HG03103 (cell line): ENCODE measurements around the gene DRAXIN.

Experiments
- ATAC-seq: cut with Tn5 transposase; IDR thresholded peaks from one replicate; pipeline ENCODE4 v1.9.1; 2021; ENCODE audit warnings: low read depth; ENCODE audit not compliant: unreplicated experiment

DRAXIN gene

DNA sequence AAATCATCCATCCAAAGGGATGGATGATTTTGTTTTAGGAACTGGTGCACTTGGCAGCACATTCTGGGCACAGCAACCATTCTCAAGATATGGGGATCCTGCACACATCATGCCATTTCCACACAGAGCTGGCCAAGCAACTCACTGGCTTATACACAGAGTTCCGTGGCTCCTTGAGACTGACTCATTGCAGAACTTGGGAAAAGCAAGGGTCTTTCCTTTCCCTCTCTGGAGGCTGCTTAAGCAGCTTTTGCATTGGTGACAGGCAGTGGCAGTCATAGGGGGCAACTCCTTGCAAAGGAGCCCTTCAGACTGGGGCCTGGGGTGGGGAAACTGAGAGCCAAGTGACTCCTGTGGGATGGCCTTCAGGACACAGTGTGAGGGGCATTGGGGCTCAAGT is 8.7 kb upstream of the DRAXIN start:
- ATAC-seq: no peak

GRCh38 chr1:11684070-11684469 is 7.4 kb upstream of the DRAXIN start:
- no peak for ATAC-seq

DNA sequence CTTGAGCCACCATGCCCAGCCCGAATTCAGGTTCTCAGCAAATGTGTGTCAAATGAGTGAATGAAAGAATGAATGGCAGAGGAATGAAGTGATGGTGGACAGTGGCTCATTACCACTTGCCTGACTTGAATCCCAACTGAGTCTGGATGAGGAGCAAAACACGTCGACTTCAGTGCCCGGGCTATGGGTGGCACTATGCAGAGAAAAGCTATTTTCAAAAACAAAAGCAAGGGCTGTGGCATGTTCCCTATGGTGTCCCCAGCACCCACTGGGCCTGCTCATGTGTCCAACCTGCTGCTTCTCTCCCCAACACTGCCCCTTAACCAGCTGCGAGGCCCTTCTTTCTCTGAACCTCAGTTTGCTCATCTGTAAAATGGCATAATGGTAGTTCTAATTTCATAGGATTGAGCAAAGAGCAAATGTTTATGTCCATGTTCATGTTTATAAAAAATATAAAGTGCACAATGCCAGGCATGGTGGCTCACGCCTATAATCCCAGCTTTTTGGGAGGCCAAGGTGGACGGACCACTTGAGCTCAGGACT is 6.2 kb upstream of the DRAXIN start:
- no peak for ATAC-seq

- no peak for ATAC-seq
Measured at GRCh38 chr1:11688506-11688905, 3.0 kb upstream of the DRAXIN start.

DNA sequence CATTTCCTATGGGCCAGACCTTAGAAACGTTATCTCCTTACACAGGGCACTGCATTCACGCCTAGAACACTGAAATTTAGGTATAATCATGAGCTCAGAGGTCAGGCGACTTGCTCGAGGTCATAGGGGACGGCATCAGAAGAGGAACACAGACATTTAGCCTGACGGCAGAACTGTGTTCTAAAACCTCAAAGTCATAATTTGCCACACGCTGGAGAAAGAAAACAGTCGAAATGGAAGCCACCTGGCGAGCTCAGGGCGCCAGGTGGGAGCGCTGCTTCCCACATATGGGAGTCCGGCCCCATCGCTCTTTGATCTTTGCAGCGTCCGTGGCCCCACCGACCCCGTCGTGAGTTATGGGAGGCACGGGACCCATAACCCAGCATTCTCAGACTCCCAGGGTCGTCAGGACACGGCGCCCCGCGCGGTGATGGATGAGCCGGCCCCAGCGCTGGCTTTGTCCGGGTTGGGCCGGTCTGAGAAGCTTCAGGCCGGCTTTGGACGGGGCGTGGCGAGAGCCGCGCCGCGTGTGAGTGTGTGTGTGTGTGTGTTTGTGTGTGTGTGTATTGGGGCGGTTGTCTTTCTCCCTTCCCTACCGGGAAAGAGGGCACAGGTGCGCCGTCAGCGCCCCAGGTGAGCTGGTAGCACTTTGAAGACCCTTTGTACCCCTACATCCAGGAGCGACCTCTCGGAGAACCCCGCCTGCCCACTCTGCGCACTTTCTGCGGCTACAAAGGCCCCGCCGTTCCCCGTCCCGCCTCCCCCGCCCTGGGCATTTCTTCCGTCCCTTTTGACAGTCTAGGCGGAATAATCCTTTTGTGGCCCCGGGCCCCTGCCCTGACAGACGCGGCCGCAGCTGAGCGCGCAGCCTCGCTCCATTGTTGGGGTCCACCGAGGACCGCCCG is 861 bp upstream of the DRAXIN start:
- ATAC-seq: no peak

DNA sequence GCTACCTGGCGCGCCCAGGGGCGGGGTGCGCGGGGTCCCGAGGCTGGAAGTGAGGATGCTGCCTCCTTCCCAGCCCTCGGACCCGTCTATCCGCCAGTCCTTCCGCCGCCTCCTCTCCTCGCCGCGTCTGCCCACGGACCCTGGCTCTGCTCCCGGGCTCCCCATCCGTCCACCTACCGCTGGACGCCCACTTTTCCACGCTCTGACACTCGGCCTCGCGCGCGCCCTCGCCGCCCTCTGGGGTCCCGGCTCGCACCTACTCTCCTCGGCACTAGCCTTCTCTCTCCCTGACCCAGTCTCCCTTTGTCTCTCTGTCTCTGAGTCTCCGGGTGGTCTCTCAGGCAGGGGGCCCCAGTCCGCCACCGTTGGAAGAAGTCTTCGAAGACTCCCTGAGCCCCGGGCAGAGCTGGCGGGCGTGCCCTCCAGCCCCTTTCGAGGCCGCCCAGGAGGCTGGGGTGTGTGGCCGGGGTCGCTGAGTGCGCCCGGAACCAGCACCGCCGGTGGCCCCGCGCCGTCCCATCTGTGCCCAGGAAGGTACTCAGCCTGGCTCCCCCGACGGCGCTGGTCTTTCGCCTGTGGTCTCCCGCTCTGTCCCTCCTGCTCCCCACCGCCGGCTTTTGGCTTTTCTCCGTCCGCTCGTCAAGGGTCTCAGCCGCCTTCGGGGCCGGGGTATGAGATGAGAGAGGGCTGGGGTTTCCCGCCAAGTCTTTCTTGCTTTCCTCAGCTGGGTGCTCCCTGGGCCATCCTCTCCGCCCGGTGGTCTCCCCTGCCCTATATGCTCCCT is 610 bp downstream of the DRAXIN start:
- no peak for ATAC-seq

DNA sequence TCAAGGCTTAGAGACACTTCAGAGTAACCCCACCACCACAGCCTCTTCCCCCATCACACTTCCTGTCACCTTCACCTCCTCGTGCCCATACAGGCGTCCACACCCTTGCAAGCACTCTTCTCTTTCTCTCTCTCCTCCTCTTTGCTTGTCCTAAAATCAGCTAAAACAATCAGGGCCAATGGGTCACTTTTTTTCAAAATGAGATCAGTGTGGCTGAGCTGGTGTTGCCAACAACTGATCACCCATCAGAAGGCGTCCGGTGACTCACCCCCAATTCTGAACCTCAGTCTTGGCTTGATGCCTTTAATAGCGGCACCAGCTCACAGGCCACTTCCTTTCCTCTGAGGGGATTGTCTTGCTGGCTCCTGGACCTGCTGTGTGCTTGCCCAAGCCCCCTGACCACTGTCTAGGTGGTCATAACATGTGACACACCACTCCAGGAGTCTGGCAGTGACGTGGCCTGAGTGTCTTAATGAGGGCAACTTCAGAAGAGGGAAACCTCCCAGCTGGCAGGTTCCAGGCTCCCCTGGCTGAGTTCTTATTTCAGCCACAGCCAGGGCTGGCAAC is 1.6 kb downstream of the DRAXIN start:
- no peak for ATAC-seq

GRCh38 chr1:11693917-11694316 is 2.4 kb downstream of the DRAXIN start:
- ATAC-seq: no peak

DNA sequence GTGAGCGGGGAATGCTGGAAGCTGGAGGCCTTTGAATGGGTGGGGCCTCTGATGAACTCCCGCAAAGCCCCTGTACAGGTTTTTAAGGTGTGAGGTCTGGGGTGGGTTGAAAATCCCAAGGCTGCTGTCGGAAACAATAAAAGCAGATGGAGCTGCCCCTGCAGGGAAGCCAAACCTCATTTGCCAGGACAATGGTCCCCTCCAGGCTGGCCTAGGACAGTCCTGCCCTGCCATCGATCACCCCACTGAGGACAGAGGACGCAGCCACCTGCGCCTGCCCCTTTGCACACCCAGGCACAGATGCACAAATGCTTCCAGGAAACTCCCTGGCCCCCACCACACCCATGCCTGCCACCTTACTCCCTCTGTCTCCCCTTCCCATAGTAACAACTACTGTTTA is 4.4 kb downstream of the DRAXIN start:
- ATAC-seq: no peak

DNA sequence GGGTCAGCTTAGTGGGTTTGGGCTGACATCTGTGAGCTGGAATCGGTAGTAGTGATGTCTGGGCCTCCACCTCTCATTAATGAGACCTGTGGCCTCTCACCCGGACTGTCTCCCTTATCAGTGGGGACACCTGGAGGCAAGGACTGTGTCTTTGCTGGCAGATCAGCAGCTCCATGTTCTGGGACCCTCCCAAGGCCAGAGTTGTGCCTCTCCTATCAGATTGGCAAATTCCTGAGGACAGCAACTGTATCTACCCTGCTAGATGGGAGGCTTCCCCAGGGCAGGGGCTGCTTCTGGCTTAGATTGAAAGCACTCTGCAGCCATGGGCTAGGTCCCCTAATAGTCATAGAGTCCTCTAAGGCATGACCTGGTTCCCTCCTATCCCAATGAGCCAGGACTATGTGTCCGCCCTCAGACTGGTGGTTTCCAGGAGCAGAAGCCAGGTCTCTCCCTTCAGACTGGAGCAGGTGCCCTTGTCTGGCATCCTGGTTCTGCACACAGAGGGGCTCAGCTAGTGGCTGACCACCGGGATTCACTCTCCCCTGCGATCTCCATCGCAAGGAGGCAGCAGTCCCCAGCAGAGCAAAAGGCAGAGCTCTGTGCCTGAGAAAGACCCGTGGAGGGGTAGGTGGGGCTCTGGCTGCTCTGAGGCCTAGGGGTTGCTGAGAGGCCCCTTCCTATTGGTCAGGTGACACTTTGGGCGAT is 5.8 kb downstream of the DRAXIN start:
- no peak for ATAC-seq

DNA sequence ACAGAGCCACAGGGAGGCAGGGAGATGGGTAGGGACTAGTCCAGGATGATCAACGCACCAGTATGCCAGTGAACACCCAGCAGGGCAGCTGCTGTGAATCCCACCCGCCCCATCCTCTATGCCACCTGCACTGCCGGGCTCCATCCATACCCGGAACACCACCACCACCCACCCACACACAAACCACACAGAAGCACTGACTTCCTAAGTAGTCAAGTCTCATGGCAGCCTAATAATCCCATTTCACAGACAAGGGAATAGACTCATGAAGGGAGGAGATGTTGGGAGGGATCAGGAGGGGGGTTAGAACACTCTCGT is 6.3 kb downstream of the DRAXIN start:
- ATAC-seq: no peak

GRCh38 chr1:11700601-11701467 is 9.3 kb downstream of the DRAXIN start:
- no peak for ATAC-seq

GRCh38 chr1:11701551-11701961 is 10.0 kb downstream of the DRAXIN start:
- no peak for ATAC-seq

GRCh38 chr1:11701981-11702803 is 10.7 kb downstream of the DRAXIN start:
- ATAC-seq: no peak

DNA sequence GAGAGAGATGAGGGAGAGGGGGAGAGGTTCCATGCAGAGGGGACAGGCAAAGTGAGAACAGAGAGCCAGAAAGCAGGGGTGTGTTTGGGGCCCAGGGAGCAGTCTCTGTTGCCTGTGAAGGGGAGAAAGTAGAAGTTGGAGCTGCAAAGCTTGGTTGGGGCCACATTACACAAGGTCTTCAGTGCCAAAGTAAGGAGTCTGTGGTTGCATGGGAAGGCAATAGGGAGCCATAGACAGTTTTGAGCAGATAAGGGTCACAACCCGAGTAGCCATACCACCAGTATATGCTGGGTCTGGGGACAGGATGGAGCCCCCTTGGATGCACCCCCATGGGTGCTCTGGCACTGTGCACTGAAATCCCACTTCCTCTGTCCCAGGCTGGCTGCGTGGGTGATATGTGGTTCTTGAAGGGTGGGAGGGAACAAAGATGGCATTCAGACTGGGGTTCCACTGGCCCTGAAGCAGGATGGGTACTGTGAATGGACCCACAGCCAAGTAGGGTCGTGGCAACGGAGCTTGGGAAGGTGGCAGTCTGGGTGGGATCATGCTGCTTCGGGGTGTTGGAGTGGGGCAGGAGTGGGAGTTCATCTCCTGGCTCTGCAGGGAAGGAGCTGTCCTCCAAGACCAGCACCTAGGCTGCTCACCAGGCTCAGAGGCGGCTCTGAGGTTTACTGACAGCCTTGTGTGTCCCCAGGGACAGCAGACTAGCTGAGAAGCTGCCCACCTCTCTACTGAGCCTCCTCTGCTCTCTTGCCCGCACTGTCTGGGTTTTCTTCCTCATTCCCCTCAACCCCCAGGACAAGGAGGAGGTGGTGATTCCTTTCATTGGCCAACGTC is 12.1 kb downstream of the DRAXIN start:
- no peak for ATAC-seq

DNA sequence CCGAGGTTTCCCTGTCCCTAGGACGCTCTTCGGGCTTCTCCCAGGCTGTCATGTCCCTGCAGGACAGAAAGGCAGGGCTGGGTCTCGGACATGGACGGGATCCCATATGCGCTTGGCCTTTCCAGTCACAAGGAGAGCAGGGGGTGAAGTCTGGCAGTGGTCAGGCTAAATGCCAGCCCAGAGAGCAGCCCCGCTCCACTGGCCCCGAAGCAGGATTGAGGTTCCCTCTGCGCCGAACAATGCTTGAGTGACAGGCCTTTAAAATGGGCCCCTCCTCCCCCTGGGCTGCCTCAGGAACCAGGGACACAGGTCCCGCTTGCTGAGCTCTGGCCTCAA is 12.7 kb downstream of the DRAXIN start:
- no peak for ATAC-seq

DNA sequence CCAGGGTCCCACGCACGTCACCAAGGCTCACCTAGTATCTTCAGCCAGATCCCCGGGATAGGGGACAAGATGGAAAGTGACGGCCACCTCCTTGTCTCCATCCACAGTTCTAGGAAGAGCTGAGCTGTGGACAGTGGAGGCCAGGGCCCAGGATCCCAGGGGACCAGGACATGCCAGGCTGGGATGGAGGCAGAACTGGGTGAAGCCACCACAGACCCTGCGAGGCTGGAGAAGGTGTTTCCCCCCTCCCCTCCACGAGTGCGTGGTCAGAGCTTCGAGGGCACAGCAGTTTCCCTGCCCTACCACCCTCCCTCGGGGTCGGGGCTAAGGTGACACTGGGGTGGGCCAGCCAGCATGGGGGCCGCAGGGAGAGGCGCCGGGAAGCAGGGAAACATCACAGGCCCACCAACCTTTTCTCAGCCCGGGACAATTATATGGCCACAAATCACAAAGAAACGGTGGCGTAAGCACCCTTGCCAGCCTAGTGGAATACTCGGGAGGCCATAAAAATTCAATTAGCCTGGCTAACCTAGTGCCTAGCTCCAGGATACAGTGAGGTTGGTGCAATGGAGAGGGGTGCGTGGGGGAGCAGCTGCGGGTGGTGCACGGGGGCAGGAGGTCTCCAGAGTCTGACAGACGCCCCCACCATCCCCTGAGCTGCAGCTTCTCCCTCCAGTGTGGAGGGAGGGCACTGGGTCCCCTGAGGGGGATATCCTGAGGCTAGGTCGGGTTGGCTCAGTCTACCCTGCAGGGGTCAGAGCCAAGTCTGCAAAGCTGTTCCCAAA is 13.4 kb downstream of the DRAXIN start:
- ATAC-seq: no peak
